GM13976 (cell line): ENCODE results near the gene CACNA2D4.
A peak's percentile ranks its signal among the peaks of the same experiment; 100 is the strongest.

Source experiments
- DNase-seq: peaks from one replicate; pipeline ENCODE4 v3.0.0; 2012; ENCODE audit warnings: low spot score
- CTCF ChIP-seq: IDR thresholded peaks from 2 replicates; pipeline ENCODE4 v1.5.1; 2012; ENCODE audit warnings: borderline replicate concordance, mild to moderate bottlenecking; ENCODE audit not compliant: insufficient read depth; ENCODE audit errors: extremely low read depth, missing control alignments, control extremely low read depth
- in situ Hi-C: fragments of 300-500 bp; cut with MboI; formaldehyde crosslinking; loops from one replicate; pipeline ENCODE4 v1.12.0; 2022; ENCODE audit warnings: low sequenced_read_pairs, mixed read lengths, inconsistent platforms; ENCODE audit not compliant: unreplicated experiment

CACNA2D4 gene

GRCh38 chr12:1907652-1908611, 10.5 kb downstream of the CACNA2D4 start:
- peak; percentile 12 for DNase-seq
- TF ChIP-seq CTCF = no peak
- in situ Hi-C loops = no loop called here

DNA sequence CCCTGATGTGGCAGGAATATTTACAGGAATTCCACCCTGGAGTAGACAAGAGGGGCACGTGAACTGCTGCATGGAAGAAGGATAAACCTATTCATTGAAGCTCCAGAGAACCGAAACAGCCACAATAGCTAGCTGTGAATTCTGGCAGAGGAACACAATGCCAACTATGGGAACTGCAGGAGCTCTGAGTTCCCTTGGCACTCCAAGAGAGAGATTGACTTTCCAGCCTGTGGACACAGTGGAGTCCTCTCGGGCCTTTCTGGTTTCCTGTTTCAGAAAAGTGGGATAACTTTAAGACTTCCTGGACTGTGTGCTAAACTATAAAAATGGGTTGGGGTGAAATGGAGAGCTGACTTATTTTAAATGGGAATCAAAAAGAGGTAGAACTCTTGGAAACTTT, 11.9 kb downstream of the CACNA2D4 start:
- TF ChIP-seq CTCF = no peak
- DNase-seq = peak; percentile 1
- in situ Hi-C loops = no loop called here

GRCh38 chr12:1904875-1905274, 13.6 kb downstream of the CACNA2D4 start:
- TF ChIP-seq CTCF = no peak

GRCh38 chr12:1896964-1897363, 21.5 kb downstream of the CACNA2D4 start:
- no peak for TF ChIP-seq CTCF
- no peak for DNase-seq
- in situ Hi-C loops = no loop called here

More at GRCh38 chr12:1904875-1905274, 13.6 kb downstream of the CACNA2D4 start:
- DNase-seq = no peak
- in situ Hi-C loops = no loop called here

- in situ Hi-C loops = no loop called here
- TF ChIP-seq CTCF = no peak
- DNase-seq = peak; percentile 2
Measured at GRCh38 chr12:1890810-1891209, 27.6 kb downstream of the CACNA2D4 start.

- no peak for DNase-seq
- TF ChIP-seq CTCF = no peak
- in situ Hi-C loops = no loop called here
Measured at GRCh38 chr12:1890119-1890703, 28.2 kb downstream of the CACNA2D4 start.
